ENCODE measurements around the gene TREH.

The TREH gene

GRCh38 chr11:118649941-118650340 is 29.5 kb downstream of the TREH start:
- no peak for DNase-seq (ENCODE audit: low read depth in 3 of 3)

DNA sequence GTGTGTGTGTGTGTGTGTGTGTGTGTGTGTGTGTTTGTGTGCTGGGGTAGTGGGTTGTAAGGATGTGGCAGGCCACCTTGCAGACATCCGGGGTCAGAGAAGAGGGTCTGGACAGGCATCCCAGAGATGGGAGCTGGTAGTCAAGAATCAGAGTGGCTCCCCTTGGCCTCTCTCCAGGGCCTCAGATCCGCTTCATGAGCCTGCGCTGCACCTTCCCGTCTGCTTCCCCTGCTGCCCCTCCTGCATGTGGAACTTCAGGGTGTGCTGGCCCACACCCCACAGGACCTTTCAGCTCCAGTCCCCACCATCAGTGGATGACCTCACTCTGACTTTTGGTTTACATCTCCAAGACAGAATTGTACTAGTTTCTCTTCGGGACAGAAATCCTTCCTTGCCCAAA is 31.2 kb downstream of the TREH start:
- no peak for DNase-seq (ENCODE audit: low read depth in 3 of 3)

- no peak for DNase-seq (ENCODE audit: low read depth in 3 of 3)
Measured at GRCh38 chr11:118646393-118646792, 33.1 kb downstream of the TREH start.

DNA sequence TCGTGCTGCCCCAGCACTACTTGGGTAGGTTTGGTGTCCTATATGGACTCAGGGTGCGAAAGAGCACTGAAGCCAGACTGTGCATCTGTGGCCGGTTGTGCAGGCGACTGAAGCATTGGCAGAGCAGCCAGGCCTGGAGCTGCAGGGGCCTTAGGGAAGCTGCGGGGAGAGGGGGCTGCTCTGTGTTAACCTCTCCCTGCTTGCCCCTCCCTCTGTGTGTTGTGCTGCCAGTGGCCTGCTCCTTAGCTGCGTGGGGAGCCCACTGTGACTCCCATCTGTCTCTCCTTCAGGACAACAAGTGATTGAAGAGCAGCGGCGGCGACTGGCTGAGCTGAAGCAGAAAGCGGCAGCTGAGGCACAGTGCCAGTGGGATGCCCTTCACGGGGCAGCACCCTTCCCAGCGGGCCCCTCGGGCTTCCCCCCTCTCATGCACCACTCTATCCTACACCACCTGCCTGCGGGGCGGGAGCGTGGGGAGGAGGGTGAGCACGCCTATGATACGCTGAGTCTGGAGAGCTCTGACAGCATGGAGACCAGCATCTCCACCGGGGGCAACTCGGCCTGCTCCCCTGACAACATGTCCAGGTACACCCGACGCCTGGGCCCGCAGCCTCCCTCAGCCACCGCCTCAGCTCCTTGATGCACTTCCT is 34.3 kb downstream of the TREH start:
- DNase-seq (ENCODE audit: low read depth in 3 of 3): no peak

DNA sequence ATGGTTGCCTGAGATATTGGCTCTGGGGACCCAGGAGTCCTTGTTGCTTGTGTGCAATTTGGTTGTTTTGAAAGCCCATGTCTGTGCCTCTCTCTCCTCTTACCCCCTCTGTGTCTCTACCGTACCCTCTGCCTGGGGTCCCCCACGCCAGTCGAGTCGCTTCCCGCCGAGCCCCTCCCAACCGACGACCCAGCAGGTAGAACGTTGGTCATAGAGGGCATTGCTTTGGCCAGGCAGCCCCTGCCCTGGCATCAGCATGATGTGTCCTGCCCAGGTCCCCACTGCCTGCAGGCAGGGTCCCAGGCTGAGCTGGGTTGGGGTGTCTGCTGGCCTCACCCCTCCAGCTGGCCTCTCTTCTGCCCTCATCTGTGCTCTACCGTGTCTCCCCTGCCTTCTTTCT is 35.0 kb downstream of the TREH start:
- no peak for DNase-seq (ENCODE audit: low read depth in 3 of 3)

DNA sequence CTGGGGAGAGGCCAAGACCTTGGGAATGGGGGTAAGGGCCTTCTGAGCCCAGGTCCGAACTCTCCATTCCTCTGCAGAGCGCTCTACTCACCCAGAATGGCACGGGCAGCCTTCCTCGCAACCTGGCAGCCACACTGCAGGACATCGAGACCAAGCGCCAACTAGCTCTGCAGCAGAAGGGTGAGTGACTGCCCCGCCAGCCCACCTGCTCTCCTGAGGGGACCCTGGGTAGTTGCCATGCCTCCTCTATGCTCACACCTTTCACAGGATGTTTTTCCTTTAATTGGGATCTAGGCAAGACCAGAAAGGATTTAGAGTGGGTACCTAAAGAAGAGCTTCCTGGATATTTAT is 35.5 kb downstream of the TREH start:
- DNase-seq (ENCODE audit: low read depth in 3 of 3): no peak

- DNase-seq (ENCODE audit: low read depth in 3 of 3): no peak
Measured at GRCh38 chr11:118643142-118643994, 36.1 kb downstream of the TREH start.

- no peak for DNase-seq (ENCODE audit: low read depth in 3 of 3)
Measured at GRCh38 chr11:118641397-118642019, 37.9 kb downstream of the TREH start.

- no peak for DNase-seq (ENCODE audit: low read depth in 3 of 3)
Measured at GRCh38 chr11:118640332-118641154, 38.9 kb downstream of the TREH start.

DNA sequence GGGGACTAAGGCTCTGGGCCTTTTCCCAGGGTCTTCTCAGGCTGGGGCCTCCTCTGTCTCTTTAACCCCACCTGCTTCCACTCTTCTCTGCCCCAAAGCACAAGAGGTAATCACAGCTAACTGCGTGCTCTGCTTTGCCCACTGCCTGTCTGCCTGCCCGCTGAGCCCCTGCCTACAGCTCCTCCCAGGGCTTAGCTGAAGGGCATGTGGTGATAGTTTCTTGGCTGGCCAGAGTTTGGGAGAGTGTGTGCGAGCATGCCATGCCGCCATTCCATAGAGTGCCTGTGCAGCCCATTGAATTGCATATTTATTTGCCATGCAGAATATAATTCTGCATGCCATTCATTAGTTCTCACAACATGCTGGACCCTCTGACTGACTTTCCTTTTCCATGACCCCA is 39.6 kb downstream of the TREH start:
- DNase-seq (ENCODE audit: low read depth in 3 of 3): no peak

GRCh38 chr11:118638726-118639125 is 40.7 kb downstream of the TREH start:
- DNase-seq (ENCODE audit: low read depth in 3 of 3): no peak

DNA sequence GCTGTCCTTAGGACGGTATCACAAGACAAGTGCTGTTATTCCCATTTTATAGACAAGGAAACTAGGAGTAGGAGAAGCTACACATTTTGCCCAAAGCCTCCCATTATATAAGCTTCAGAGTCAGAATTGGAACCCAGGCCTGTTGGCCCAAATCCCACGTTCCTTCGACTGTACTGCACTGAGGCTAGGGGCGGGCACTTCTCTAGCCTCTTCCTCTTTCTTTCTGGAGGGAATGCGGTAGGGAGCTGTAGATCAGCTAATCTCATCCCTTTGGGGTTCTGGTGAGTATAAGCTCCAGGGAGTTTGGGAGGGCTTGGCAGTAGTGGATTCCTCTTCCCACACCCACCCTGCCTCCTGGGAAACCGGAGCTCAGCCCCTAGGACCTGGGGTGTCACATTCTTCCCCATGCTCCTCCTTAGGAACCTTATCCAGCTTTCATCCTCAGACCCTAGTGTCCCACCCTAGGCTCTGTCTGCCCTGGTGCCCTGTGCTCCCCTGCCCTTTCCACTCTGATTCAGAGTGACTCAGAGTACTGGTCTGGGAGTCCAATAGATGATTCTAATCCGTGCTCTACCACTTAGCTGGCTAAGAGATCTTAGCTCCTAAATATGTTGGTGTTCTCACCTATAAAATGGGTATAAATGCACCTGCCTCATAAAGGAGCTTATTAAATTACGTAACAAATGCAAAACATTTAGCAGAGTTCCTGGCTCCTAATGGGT is 42.7 kb downstream of the TREH start:
- no peak for DNase-seq (ENCODE audit: low read depth in 3 of 3)

DNA sequence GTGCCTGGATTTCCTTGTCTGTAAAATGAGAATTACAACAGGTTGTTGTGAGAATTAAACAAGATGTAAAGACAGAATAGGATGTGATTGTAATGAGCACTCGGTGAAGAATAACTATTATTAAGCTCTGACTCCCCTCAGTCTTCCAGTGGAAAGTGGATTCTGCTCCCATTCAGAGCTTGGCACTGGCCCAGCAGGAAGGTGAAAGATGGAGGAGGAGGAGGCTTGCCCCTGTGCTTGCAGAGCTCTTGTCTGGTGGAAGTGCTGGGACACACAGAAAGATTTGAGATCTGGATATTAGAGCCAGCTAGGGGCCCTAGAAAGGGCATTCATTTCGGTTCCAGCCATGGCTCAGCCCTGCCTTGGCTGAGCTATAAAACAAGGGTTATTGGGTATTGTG is 43.8 kb downstream of the TREH start:
- DNase-seq (ENCODE audit: low read depth in 3 of 3): no peak

GRCh38 chr11:118635237-118635591 is 44.2 kb downstream of the TREH start:
- no peak for DNase-seq (ENCODE audit: low read depth in 3 of 3)

- no peak for DNase-seq (ENCODE audit: low read depth in 3 of 3)
Measured at GRCh38 chr11:118634431-118635236, 44.8 kb downstream of the TREH start.

GRCh38 chr11:118633979-118634378 is 45.5 kb downstream of the TREH start:
- no peak for DNase-seq (ENCODE audit: low read depth in 3 of 3)

DNA sequence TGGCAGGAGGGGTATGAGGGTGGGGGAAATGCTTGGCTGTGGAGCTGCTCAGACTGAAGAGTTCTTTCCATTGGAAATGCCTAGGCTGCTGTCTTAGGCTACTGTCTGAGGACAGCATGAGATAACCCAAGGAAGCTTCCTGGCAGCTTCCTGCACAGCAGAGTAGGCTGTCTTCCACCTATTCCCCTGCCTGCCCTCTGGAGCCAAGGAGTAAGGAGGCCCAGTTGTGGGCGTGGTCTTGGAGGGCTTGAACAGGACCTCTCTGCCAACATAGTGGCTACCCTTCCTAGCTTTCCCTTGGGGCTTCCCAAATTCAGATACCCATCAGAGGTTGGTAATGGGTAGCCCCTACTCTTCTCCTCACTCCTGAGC is 46.1 kb downstream of the TREH start:
- no peak for DNase-seq (ENCODE audit: low read depth in 3 of 3)

- DNase-seq (ENCODE audit: low read depth in 3 of 3): no peak
Measured at GRCh38 chr11:118632577-118633318, 46.7 kb downstream of the TREH start.

GRCh38 chr11:118631142-118631909 is 48.1 kb downstream of the TREH start:
- DNase-seq (ENCODE audit: low read depth in 3 of 3): no peak
